WTC11 (cell line): ENCODE data around the gene WWP2. TPM values are rescaled to one million over a fixed set of nuclear protein-coding genes. Genes with fewer than 3 reads are reported as not detected.

Experiments used
- ATAC-seq: fragments of 200-7000 bp; cut with Tn5 transposase; 2 replicates; pipeline ENCODE4 v1.10.0; 2021; ENCODE audit warnings: mild to moderate bottlenecking, moderate library complexity
- CTCF ChIA-PET: fragments of 300-600 bp; sonication (Branson Sonifier 250); formaldehyde crosslinking; loops from one replicate; lab custom pipeline; 2021; ENCODE audit warnings: antibody characterized with exemption; lab: Charles Lee
- POLR2A ChIA-PET: fragments of 350-600 bp; sonication (Branson Sonifier 250); formaldehyde crosslinking; loops from one replicate; lab custom pipeline; 2021; ENCODE audit warnings: antibody characterized with exemption; lab: Charles Lee
- DNase-seq: peaks from one replicate; pipeline ENCODE4 v3.0.0; 2021; ENCODE audit warnings: low spot score
- H3K27ac Mint-ChIP-seq: 2 replicates; pipeline ENCODE4 v1.8.0; 2021; ENCODE audit warnings: mixed read lengths
- H3K27me3 Mint-ChIP-seq: 2 replicates; pipeline ENCODE4 v1.8.0; 2021; ENCODE audit warnings: low read depth, mild to moderate bottlenecking, moderate library complexity, mixed read lengths
- H3K36me3 Mint-ChIP-seq: 2 replicates; pipeline ENCODE4 v1.8.0; 2021; ENCODE audit warnings: mixed read lengths
- H3K4me1 Mint-ChIP-seq: 2 replicates; pipeline ENCODE4 v1.8.0; 2022; ENCODE audit warnings: mixed read lengths
- H3K4me3 Mint-ChIP-seq: 2 replicates; pipeline ENCODE4 v1.8.0; 2021; ENCODE audit warnings: mild to moderate bottlenecking, moderate library complexity, mixed read lengths
- H3K9me3 Mint-ChIP-seq: 2 replicates; pipeline ENCODE4 v1.8.0; 2021; ENCODE audit warnings: mixed read lengths
- ARID4B ChIP-seq: sonication (generic); formaldehyde crosslinking; IDR thresholded peaks from 2 replicates; pipeline ENCODE4 v1.8.0; 2023; ENCODE audit warnings: missing genetic modification reagents, mild to moderate bottlenecking, borderline replicate concordance
- ATF6 ChIP-seq: sonication (generic); formaldehyde crosslinking; IDR thresholded peaks from 2 replicates; pipeline ENCODE4 v1.8.1; 2023; ENCODE audit warnings: mild to moderate bottlenecking, missing genetic modification reagents
- CBFB ChIP-seq: sonication (generic); formaldehyde crosslinking; IDR thresholded peaks from 2 replicates; pipeline ENCODE4 v1.8.1; 2022; ENCODE audit warnings: mild to moderate bottlenecking, low read depth, missing genetic modification reagents
- CDX4 ChIP-seq: fragments of 250-450 bp; sonication (Bioruptor Pico); IDR thresholded peaks from 2 replicates; pipeline ENCODE4 v1.9.0; 2021; ENCODE audit warnings: moderate library complexity, mild to moderate bottlenecking, inconsistent platforms, borderline replicate concordance
- E2F1 ChIP-seq: sonication (generic); formaldehyde crosslinking; IDR thresholded peaks from 2 replicates; pipeline ENCODE4 v1.8.0; 2022; ENCODE audit warnings: mild to moderate bottlenecking, missing genetic modification reagents
- FOXP4 ChIP-seq: sonication (generic); formaldehyde crosslinking; IDR thresholded peaks from 2 replicates; pipeline ENCODE4 v1.8.0; 2022; ENCODE audit warnings: mild to moderate bottlenecking, missing genetic modification reagents
- MLX ChIP-seq: sonication (generic); formaldehyde crosslinking; IDR thresholded peaks from 2 replicates; pipeline ENCODE4 v1.8.1; 2023; ENCODE audit warnings: mild to moderate bottlenecking, missing genetic modification reagents, moderate library complexity
- NFATC4 ChIP-seq: fragments of 250-450 bp; sonication (Bioruptor Pico); IDR thresholded peaks from 2 replicates; pipeline ENCODE4 v1.9.0; 2021; ENCODE audit warnings: mild to moderate bottlenecking
- SP1 ChIP-seq: sonication (generic); formaldehyde crosslinking; conservative IDR thresholded peaks from 2 replicates; pipeline ENCODE4 v1.8.1; 2022; ENCODE audit warnings: missing genetic modification reagents
- STAT6 ChIP-seq: sonication (generic); formaldehyde crosslinking; conservative IDR thresholded peaks from 2 replicates; pipeline ENCODE4 v1.8.1; 2023; ENCODE audit warnings: mild to moderate bottlenecking, low read depth, missing genetic modification reagents, moderate library complexity
- TCF7 ChIP-seq: sonication (generic); formaldehyde crosslinking; IDR thresholded peaks from 2 replicates; pipeline ENCODE4 v1.8.0; 2022; ENCODE audit warnings: mild to moderate bottlenecking, low read depth, missing genetic modification reagents, moderate library complexity
- TEAD4 ChIP-seq: sonication (generic); formaldehyde crosslinking; IDR thresholded peaks from 2 replicates; pipeline ENCODE4 v1.8.0; 2022; ENCODE audit warnings: mild to moderate bottlenecking, missing genetic modification reagents
- USF1 ChIP-seq: sonication (generic); formaldehyde crosslinking; IDR thresholded peaks from 2 replicates; pipeline ENCODE4 v1.8.0; 2022; ENCODE audit warnings: mild to moderate bottlenecking, missing genetic modification reagents
- USF2 ChIP-seq: sonication (generic); formaldehyde crosslinking; IDR thresholded peaks from 2 replicates; pipeline ENCODE4 v1.8.1; 2023; ENCODE audit warnings: mild to moderate bottlenecking, missing genetic modification reagents, moderate library complexity
- ZNF138 ChIP-seq: sonication (generic); formaldehyde crosslinking; conservative IDR thresholded peaks from 2 replicates; pipeline ENCODE4 v1.8.1; 2022; ENCODE audit warnings: mild to moderate bottlenecking, moderate library complexity, missing genetic modification reagents
- ZNF396 ChIP-seq: fragments of 250-450 bp; sonication (Bioruptor Pico); IDR thresholded peaks from 2 replicates; pipeline ENCODE4 v1.8.0; 2021; ENCODE audit warnings: mild to moderate bottlenecking, moderate library complexity, borderline replicate concordance
- ZNF416 ChIP-seq: fragments of 250-450 bp; sonication (Bioruptor Pico); IDR thresholded peaks from 2 replicates; pipeline ENCODE4 v1.9.0; 2021; ENCODE audit warnings: mild to moderate bottlenecking, inconsistent platforms
- total RNA-seq: library from RNA; stranded (reverse); gene quantifications from 3 replicates; pipeline ENCODE4 v1.2.3, GENCODE V29; 2021

Gene WWP2
- total RNA-seq, 1 experiment from 2014 or later: 39.1 TPM

GRCh38 chr16:69917311-69917710, 155.2 kb downstream of the WWP2 start (continued):
- no peak for TF ChIP-seq ARID4B (CRISPR knock-in tag)
- no peak for TF ChIP-seq CDX4

- ATAC-seq: peak; percentile 94
- H3K36me3 Mint-ChIP-seq: no peaks in the 10 kb centered on the region; the same call in 1 of the 2 replicates
- DNase-seq: peak; percentile 51
- ChIA-PET POLR2A (no interaction called here), CTCF (interaction anchor here (0.6 to 1.9 kb wide), 5 partner anchors 11 to 163 kb away, joined by 3 to 5 read pairs (median 3); partner anchors contain the start of gene NOB1)
- peaks cover 16% of the 10 kb centered on the region for H3K4me1 Mint-ChIP-seq
- H3K9me3 Mint-ChIP-seq: no peaks in the 10 kb centered on the region
- peak overlapping the region; percentile 91 for H3K27ac Mint-ChIP-seq
- TF ChIP-seq USF1 (CRISPR knock-in tag) (peak; percentile 21; the same call in 1 of the 2 replicates), STAT6 (CRISPR knock-in tag) (no peak), ZNF396 (CRISPR knock-in tag) (no peak), TCF7 (CRISPR knock-in tag) (no peak), USF2 (CRISPR knock-in tag) (0 out of 2 replicates have a peak, but pooled peaks have one; percentile 33)
- H3K4me3 Mint-ChIP-seq: no peak overlapping the region
- no peaks in the 10 kb centered on the region for H3K27me3 Mint-ChIP-seq
Measured at GRCh38 chr16:69917739-69918138, 155.6 kb downstream of the WWP2 start.

GRCh38 chr16:69918241-69918640, 156.1 kb downstream of the WWP2 start:
- peaks cover 16% of the 10 kb centered on the region for H3K4me1 Mint-ChIP-seq
- no peaks in the 10 kb centered on the region for H3K9me3 Mint-ChIP-seq
- no peak overlapping the region for H3K4me3 Mint-ChIP-seq
- H3K36me3 Mint-ChIP-seq: no peaks in the 10 kb centered on the region; the same call in 1 of the 2 replicates
- DNase-seq (no peak), ATAC-seq (no peak)
- ChIA-PET CTCF (interaction anchor here (0.9 to 1.9 kb wide), 3 partner anchors 12 to 163 kb away, joined by 3 to 5 read pairs (median 4); partner anchors contain the start of gene NOB1), POLR2A (no interaction called here)
- no peaks in the 10 kb centered on the region for H3K27me3 Mint-ChIP-seq
- peak overlapping the region; percentile 91 for H3K27ac Mint-ChIP-seq
- TF ChIP-seq NFATC4 (CRISPR knock-in tag) (no peak), E2F1 (no peak), ZNF138 (CRISPR knock-in tag) (no peak), SP1 (CRISPR knock-in tag) (no peak), ATF6 (CRISPR knock-in tag) (no peak), TEAD4 (CRISPR knock-in tag) (no peak), MLX (CRISPR knock-in tag) (no peak), CBFB (CRISPR knock-in tag) (no peak), ZNF416 (CRISPR knock-in tag) (no peak), FOXP4 (CRISPR knock-in tag) (no peak)
